RWPE2 (cell line): ENCODE results near the gene USP53.

Experiments
- ATAC-seq: fragments of 200-7000 bp; cut with Tn5 transposase; 3 replicates; pipeline ENCODE4 v1.9.1; 2021; ENCODE audit warnings: low read depth
- DNase-seq: peaks from one replicate; pipeline ENCODE4 v3.0.0-alpha.2; 2020; ENCODE audit warnings: low spot score
- H3K27ac ChIP-seq: fragments of 450-650 bp; 2 replicates; pipeline ENCODE4 v1.5.1; 2017; ENCODE audit warnings: mild to moderate bottlenecking; ENCODE audit not compliant: poor library complexity, severe bottlenecking
- H3K27me3 ChIP-seq: fragments of 250-450 bp; sonication (Bioruptor Pico); 2 replicates; pipeline ENCODE4 v1.5.1; 2021; ENCODE audit warnings: mild to moderate bottlenecking, moderate library complexity; ENCODE audit not compliant: insufficient read depth, poor library complexity, severe bottlenecking
- H3K36me3 ChIP-seq: fragments of 250-450 bp; sonication (Bioruptor Pico); 2 replicates; pipeline ENCODE4 v1.5.1; 2020; ENCODE audit warnings: low read depth, mild to moderate bottlenecking, moderate library complexity
- H3K4me1 ChIP-seq: fragments of 250-450 bp; sonication (Bioruptor Pico); 2 replicates; pipeline ENCODE4 v1.5.1; 2021; ENCODE audit warnings: mild to moderate bottlenecking, moderate library complexity; ENCODE audit not compliant: insufficient read depth, poor library complexity, severe bottlenecking
- H3K4me3 ChIP-seq: fragments of 250-450 bp; sonication (Bioruptor Pico); 2 replicates; pipeline ENCODE4 v1.5.1; 2021; ENCODE audit warnings: mild to moderate bottlenecking, moderate library complexity; ENCODE audit not compliant: severe bottlenecking
- H3K9me3 ChIP-seq: fragments of 250-450 bp; sonication (Bioruptor Pico); 2 replicates; pipeline ENCODE4 v1.5.1; 2021; ENCODE audit warnings: mild to moderate bottlenecking, moderate library complexity; ENCODE audit not compliant: severe bottlenecking
- CTCF ChIP-seq: fragments of 450-650 bp; IDR thresholded peaks from one replicate; pipeline ENCODE4 v1.5.1; 2017; ENCODE audit warnings: mild to moderate bottlenecking, moderate library complexity; ENCODE audit not compliant: poor library complexity, severe bottlenecking

The USP53 gene

GRCh38 chr4:119260528-119260927 lies 48.0 kb downstream of the USP53 start:
- no peaks in the 10 kb centered on the region for H3K9me3 ChIP-seq
- no peak for TF ChIP-seq CTCF
- H3K4me3 ChIP-seq: no peak overlapping the region
- H3K36me3 ChIP-seq: peaks cover 73% of the 10 kb centered on the region
- no peak for ATAC-seq
- no peak overlapping the region for H3K27ac ChIP-seq
- no peaks in the 10 kb centered on the region for H3K4me1 ChIP-seq
- H3K27me3 ChIP-seq: no peaks in the 10 kb centered on the region
- DNase-seq: no peak

GRCh38 chr4:119261986-119262385 lies 49.5 kb downstream of the USP53 start:
- no peak for TF ChIP-seq CTCF
- no peak overlapping the region for H3K27ac ChIP-seq
- no peaks in the 10 kb centered on the region for H3K4me1 ChIP-seq
- H3K9me3 ChIP-seq: no peaks in the 10 kb centered on the region
- no peak for DNase-seq
- no peaks in the 10 kb centered on the region for H3K27me3 ChIP-seq
- no peak overlapping the region for H3K4me3 ChIP-seq
- H3K36me3 ChIP-seq: peaks cover 73% of the 10 kb centered on the region
- no peak for ATAC-seq

- Histone ChIP-seq H3K4me3 (no peak overlapping the region), H3K9me3 (no peaks in the 10 kb centered on the region), H3K4me1 (no peaks in the 10 kb centered on the region), H3K36me3 (peaks cover 74% of the 10 kb centered on the region), H3K27me3 (no peaks in the 10 kb centered on the region), H3K27ac (no peak overlapping the region)
- no peak for DNase-seq
- no peak for TF ChIP-seq CTCF
- ATAC-seq: no peak
Observed at GRCh38 chr4:119264743-119265142, 52.2 kb downstream of the USP53 start.

DNA sequence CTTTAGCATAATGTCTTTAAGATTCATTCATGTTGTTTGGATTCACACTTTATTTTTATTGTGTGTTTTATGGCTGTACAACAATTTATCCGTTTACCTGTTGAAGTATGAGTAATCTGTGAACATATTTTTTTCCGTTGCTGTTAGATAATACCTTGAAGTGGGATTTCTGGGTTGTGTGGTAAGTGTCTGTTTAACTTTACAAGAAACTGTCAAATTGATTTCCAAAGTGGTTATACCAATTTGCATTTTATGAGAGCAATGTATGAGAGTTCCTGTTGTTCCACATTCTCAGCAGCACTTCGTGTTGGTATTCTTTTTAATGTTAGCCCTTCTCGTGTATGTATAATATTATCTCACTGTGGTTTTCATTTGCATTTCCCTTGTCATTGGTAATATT lies 53.6 kb downstream of the USP53 start:
- Histone ChIP-seq H3K27ac (no peak overlapping the region), H3K4me3 (no peak overlapping the region), H3K4me1 (no peaks in the 10 kb centered on the region), H3K9me3 (no peaks in the 10 kb centered on the region), H3K36me3 (peaks cover 79% of the 10 kb centered on the region), H3K27me3 (no peaks in the 10 kb centered on the region)
- DNase-seq (no peak), ATAC-seq (no peak)
- TF ChIP-seq CTCF: no peak

DNA sequence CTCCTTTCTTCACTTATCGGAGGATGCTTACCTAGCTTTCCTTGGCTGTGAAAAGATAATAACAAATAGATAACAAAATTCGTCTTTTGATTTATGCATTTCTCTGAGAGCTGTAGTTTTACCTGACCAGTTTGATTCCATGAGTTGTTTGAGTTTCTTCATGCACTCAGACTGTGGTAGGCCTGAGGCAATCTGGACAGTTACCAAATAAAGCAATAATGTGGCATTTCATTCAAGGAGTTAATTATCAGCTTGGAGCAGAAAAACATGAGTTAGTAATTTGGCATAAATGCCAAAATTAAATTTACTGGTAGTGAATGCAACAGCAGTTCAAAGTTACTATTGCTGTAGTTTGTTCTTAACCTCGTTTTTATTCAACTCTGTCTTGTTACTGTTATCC lies 56.0 kb downstream of the USP53 start:
- Histone ChIP-seq H3K27me3 (no peaks in the 10 kb centered on the region), H3K36me3 (peaks cover 80% of the 10 kb centered on the region), H3K9me3 (no peaks in the 10 kb centered on the region), H3K27ac (no peak overlapping the region), H3K4me1 (no peaks in the 10 kb centered on the region), H3K4me3 (no peak overlapping the region)
- no peak for TF ChIP-seq CTCF
- ATAC-seq: no peak
- DNase-seq: no peak
